GM19328 (cell line): ENCODE measurements around the gene HHIP.

Experiments used
- ATAC-seq: cut with Tn5 transposase; IDR thresholded peaks from one replicate; pipeline ENCODE4 v1.9.1; 2021; ENCODE audit warnings: mild to moderate bottlenecking, moderate library complexity; ENCODE audit not compliant: unreplicated experiment

HHIP gene

DNA sequence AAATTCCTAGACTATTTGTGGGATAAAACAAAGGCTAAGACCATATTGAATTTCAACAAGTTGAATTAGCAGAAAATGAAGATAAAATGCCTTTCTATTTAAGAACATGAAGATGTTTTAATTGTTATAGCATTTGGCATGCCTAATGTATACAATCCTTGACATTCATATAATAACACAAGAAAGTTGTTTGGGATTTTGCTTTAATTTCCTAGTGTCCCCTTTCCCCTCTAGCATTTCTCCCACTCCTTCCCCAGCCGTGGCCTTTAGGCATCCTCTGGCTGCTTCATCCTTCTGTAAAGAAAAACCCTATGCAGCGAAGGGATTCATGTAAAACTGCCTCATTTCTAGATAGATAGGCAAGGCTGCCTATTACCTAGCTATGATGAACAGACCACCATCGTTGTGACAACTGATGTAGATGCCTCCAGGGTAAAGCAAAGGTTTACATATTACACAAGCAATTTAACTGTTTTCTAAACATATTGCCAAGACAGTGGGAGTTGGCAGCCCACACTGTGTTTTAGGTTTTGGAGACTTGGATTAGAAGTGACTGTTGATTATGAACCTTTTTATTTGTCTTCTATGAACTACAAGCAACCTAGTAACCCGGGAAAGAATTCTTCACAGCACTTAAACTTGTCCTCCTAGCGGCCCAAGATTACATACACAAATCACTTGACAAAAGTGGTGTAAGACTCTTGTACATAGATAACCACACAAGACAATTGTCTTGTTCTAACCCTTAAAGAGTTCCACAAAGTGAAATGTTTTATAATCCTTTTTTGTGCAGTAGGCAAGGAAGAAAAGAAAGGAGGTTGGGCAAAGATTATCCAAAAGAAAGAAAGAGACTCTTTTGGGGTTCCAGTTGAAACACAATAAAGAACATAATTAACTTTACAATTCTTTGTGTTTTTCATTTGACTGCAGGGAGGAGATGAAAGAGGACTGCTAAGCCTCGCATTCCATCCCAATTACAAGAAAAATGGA, 59.9 kb downstream of the HHIP start:
- no peak for ATAC-seq

DNA sequence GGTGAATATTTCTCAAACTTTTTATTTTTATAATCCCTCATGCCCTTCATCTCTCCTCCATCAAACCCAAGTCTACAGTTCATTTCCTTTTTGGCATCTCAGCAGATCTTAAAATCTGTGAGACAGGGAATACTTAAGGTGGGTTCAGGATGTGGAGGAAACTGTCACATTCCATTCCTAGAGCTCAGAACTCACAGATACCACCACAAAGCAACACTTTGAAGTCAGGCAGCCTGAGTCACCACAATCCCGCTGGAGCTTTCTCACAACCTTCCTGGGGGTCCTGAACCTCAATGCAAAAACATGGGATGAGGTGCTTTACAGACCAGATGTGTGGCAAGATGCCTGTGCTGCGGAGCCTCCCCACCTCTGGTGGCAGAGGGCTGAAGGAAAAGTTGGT, 63.2 kb downstream of the HHIP start:
- no peak for ATAC-seq

DNA sequence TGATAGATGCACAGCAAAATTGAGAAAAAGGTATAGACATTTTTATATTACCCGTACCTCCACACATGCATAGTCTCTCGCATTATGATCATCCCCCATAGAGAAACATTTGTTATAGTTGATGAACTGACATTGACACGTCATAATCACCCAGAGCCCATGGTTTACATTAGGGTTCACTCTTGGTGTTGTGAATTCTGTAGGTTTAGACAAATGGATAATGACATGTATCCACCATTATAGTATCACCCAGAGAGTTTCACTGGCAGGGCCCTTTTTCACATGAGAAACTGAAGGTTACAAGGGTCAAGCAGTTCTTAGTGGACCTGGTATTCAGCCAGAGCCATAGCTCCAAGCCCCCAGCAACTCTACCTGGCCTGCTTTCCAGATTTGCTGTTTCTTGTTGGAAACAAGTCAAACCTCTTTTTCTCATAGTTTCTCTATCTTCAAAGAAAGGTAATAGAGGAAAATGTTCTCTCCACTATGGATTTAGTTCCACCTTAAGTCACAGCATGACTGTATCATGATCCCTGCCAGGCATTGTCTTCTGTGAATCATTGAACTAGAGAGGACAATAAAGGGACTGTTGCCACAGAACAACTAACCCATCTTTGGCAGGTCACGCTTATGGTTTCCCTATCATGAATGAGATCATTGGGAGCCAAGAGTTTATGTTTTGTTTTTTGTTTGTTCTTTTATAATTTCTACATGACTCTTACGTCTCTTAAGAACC, 64.0 kb downstream of the HHIP start:
- no peak for ATAC-seq

DNA sequence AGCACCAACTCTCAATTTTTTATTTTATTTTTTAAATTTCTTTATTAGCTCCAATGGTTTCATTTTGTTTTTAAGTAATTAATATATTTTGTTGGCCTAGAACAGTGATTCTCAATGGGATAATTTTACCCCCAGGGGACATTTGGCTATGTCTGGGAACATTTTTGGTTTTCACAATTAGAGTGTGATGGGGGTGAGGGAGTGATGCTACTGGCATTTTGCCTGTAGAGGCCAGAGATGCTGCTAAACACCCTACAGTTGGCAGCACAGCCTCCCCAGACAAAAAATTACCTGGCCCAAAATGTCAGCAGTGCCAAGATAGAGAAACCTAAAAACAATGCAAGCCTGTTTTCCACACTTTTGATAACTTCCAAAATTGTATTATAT, 64.6 kb downstream of the HHIP start:
- no peak for ATAC-seq

DNA sequence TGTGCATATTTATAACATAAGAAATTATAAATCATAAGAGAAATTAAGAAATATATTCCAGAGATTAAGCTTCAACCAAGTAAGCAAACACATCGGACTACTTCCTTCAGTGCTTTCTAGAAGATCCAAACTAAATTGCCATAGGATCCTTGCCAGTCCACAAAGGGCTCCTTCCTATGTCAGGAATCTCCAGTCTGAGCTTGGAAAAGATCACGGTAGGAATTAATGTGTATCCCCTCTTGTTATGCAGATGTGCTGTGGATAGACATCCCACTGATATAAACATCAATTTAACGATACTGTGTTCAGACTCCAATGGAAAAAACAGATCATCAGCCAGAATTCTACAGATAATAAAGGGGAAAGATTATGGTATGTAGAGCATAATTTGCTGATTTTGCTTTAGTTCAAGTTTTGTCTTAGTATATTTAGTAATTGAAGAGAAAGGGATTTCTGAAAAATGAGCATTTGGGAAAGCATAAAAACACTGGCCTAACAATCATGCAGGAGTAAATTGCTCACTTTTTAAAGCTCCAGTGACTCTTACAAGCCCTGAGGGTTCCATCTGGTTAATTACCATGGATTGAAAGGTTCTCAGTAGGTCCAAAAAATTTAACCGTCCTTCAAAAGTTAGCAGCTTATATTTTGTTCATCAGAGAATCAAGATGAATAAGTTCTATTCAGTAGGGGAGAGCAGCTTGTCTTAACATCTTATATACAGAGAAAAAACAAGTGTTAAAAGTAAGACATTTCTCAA, 65.9 kb downstream of the HHIP start:
- ATAC-seq, result no peak

DNA sequence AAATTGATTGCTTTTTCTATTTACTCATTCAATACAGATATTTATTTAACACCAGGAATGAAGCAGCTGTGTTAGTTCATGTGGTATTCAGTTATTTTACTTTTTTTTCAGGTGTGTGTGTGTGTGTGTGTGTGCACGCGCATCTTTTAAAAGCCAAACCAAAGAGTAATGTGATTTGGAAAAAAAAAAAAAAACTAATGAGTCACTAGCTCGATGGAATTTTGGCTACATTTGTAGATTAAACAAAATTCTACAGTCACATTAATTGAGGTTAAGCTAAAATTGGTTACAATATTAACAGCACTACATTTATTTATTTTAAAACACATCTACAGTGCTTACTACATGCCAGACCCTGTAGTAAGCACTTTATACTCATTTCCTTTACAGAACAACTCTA, 66.8 kb downstream of the HHIP start:
- ATAC-seq, result no peak

DNA sequence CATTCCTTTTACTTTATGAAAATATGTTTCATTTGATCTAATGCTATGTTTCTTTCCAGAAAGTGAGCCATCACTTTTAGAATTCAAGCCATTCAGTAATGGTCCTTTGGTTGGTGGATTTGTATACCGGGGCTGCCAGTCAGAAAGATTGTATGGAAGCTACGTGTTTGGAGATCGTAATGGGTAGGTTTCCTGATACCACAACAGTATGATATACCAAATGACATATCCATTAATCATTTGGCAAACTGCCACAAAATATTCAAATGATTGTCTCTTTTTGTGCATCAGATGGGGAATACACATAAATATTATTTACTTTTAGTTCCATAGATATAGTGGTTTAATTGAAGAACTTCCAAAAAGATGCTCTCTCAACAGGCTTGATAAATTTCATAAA, 68.2 kb downstream of the HHIP start:
- no peak for ATAC-seq

DNA sequence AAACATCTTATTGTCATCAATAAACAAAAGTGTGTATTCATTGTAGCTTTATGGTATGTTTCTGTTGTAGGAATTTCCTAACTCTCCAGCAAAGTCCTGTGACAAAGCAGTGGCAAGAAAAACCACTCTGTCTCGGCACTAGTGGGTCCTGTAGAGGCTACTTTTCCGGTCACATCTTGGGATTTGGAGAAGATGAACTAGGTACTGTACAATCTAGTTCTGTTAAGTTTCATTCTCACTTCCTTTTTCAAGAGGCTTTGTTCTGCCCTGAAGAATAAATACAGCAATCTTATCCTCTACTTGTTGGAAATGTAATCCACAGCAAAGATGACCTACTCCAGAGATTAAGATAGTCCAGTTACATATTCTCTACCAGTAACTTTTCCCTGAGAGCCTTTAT, 69.3 kb downstream of the HHIP start:
- no peak for ATAC-seq

DNA sequence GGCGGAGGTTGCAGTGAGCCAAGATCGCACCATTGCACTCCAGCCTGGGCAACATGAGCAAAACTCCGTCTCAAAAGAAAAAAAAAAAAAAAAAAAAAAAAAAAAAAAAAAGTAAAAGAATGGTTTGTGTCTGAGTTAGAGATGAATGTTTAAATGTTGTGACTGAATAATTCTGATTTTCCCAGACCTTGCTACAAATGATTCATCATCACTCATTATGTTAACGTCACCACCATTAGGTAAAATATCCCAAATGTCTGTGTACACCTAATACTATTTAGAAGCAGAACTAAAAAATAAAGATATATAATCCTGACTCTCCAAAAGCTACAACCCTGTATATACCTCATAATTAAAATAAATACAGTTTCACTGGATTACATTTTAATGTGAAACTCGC, 70.8 kb downstream of the HHIP start:
- ATAC-seq, result no peak

DNA sequence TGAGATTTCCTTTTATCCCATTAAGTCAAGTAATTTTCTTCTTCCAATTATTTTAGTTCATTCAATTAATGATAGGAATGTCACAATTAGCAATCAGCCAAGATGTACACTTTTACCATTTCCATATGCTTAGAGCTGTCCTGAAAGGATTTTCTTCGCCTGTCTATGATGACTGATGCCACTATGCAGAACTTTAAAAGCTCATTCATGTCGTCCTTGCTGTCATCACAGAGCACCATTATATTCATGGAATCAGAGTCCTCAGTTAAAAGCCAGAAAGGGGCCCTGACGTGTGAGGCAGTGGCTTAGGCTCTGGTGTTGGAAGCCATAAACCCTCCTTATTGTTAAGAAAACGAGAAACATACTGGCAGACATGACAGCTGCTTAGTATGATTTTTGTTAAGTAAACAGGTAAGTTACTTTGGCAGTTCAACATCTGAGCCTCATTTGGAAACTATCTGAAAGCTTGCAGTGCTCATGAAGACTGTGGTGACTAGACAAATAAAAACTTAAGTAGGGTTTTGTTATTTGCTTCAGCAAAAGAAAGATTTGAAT, 73.1 kb downstream of the HHIP start:
- ATAC-seq, result no peak

DNA sequence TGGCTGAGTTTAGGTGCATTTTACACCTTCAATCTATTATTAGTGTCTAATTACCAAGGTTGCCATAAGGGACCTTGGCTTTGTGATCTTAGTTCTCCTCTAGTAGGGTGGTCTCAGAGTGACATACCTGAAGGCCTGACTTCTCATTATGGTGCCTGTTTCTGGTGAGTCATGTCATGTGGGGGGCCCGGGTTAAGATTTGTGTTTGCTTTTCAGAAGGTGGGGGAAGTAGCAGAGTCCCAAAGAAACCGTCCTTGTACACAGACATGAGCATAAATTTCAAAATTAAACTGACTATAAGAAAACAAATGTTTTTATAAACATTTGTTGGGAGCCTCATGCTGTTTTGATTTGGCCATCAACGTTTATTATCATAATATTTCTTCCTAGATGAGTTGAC, 74.5 kb downstream of the HHIP start:
- no peak for ATAC-seq

DNA sequence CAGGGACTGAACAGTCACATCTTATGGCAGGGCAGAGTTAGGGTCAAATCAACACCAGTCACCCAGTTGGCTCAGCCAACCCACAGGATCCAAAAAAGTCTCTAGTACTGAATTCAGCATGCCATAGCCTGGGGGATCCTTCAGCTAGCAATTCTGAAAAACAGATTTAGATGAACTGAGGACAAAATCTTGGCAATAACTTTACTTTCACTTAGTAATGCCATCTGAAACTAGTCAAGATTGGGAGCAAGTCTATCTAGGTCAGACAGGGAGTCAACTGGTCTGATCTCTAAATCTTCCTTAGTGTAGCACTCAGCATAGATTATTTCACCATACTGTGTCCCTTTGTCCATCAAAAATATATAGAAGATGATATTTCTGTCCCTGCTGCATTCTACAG, 76.0 kb downstream of the HHIP start:
- ATAC-seq, result no peak

DNA sequence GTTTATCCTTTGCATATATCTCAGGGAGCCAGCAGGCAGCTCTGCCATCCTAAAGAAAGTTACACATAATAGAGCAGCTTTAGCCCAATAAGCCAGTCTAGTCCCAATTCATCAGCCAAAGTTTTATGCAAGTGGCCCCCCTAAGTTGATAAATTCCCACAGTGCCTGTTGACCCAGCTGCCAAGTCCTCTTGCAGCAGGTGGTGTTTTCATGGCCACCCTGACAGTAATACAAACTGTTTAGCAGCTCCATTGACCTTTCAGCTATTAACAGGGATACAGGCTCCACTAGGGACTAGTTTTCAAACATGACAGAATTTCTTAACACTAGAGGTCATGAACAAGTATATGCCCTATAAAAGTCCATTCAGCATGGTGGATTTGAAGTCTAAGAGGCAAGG, 77.5 kb downstream of the HHIP start:
- ATAC-seq, result no peak

DNA sequence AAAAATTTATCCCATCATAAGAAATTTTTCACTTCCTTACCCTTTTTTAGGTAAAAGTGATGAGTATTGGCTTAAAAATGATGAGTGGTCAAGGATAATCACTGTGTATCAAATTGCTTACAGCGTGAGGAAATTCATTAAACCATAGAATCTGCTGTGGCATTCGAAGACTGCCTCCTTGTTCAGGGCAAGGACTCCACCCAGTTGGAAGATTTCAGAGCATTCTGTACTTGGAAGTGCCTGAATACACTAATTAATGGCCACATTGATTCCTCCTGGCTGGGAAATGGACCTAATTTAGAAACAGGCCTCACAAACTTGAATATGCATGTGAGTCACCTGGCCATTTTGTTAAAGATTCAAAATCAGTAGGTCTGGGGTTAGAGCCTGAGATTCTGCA, 83.2 kb downstream of the HHIP start:
- ATAC-seq, result no peak

DNA sequence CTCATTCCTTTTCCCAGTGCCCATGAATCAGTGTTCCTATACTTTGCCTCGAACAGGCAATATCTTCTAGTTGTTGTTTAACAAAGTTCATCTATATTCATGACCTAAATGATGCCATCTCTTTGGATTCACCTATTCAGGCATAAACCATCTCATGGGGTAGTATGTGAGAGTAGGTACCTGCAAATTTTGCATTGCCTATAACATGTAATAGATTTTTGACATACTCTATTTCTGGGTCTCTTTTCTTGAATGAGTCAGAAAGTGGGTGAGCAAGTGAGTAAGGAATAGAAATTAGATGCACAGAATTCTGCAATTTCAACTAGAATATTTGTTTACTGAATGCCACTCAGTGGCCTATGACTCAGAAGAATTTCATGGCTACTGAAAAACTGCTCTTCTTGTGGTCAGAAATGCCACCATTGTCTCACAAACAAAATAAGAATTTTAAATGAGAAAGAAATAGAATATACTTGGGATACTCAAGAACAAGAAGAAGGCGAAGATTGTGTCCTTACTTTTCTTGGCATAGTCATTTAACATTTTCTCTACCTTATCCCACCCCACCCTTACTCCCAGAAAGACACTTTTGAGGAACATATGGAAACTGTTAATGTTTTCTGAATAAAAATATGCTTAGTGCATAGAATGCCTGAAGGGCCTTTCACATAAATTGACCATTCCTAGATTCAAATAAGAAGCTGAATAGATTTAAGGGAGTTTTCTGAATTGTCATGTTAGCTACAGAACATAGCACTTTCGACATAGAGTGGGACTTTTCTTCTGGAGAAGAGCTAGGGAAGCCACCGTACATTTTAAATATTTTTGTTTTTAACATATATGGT, 86.8 kb downstream of the HHIP start:
- ATAC-seq, result no peak

DNA sequence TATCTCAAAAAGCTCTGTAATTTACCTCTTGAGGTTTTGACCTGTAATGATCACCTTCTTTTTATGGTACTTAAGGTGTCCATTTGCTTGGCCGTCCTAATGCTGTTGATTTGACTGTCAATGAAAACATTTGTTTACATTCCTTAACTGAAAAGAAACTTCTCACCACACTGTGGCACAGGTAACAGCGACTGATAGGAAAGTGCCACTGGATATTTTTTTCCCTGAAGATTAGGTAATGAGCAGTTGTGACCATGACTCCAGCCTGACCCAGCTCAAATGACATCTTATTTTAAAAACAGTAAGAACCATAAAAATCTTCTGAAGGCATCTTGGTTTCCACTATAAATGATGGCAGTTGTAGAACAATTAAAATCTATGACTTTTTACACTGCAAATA, 87.6 kb downstream of the HHIP start:
- no peak for ATAC-seq

DNA sequence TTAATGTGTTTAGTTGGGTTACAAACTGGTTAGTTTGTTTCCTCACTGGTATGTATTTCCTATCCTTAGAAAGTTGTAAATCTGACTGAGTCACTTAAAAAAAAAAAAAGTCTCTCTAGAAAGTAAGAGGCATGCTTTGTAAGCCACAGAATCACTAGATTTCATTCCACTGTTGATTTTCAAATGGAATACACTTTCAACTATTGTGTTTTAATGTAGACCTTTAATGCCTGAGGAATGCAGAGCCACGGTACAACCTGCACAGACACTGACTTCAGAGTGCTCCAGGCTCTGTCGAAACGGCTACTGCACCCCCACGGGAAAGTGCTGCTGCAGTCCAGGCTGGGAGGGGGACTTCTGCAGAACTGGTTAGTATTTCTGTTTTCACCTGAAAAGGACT, 88.6 kb downstream of the HHIP start:
- no peak for ATAC-seq

DNA sequence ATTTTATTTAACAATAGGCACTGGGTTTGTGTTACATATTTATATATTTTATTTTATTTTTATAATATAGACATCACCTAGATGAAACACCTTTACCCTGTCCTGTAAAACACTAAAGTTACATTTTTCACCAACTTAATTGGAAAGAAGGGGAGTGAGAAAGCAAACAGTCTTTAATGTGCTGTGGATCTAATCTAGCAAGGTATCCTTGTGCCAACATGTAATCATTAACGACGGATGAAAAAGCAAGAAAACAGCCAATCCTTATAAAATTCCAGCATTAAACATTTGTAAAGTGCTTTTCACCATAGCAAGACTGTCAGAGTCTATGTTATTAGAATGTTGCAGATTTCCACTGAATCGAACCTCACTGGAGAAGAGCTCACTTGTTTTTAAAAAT, 92.7 kb downstream of the HHIP start:
- ATAC-seq, result no peak

DNA sequence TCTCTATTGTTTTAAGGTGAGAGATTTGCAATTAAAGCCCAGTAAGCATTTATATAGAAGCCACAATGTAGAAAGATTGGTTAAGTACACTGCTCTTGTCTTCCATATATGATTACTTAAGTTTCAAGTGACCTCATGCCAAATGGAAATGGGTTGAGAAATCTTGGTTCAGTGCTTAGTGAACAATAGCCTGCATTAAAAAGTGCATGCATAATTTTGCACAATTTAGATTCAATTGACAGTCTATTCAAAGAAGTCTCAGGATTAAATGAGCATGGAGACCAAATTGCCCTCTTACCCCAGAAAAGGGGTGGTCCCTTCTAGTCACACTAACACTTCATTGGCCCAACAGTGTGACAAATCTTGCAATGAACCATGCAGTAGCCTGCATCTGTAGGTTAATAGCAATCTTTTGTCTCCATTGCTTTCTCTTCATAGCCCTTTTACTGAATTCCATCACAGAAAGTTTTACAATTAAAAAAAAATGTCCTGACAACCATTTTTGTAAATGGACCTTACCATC, 93.6 kb downstream of the HHIP start:
- no peak for ATAC-seq

DNA sequence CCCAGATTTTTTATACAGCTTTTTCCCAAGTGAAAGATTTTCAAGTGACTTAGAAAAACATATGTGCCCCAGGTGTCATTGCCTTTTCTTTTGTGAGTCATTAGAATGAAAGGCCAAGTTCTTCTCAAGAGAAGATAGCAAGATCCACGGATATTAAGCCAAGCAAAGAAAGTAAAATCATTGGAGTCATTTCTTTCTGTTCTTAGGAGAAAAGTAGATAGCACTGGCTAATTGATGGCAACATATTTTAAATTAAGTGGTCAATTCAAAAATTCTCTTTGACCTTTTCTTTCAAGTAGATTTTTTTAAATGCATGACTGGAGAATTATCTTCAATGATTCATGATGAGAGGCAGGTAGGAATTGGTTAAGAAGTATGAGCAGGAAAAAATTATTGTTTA, 94.4 kb downstream of the HHIP start:
- ATAC-seq, result no peak
